Memory B cell (primary cell): ENCODE data around the gene ABTB2.

Experiments used
- ATAC-seq: fragments of 150-1000 bp; cut with Tn5 transposase; 2 replicates; pipeline ENCODE4 v1.10.0; 2021; ENCODE audit warnings: low read depth, mild to moderate bottlenecking, moderate library complexity
- DNase-seq, 2 donors: peaks; one replicate each; pipeline ENCODE4 v3.0.0; 2022; ENCODE audit warnings: low spot score in 2 of 2
- H3K27ac Mint-ChIP-seq: one replicate; pipeline ENCODE4 v1.8.0; 2022; ENCODE audit warnings: mild to moderate bottlenecking, moderate library complexity, mixed read lengths
- H3K27me3 Mint-ChIP-seq: one replicate; pipeline ENCODE4 v1.8.0; 2022; ENCODE audit warnings: mixed read lengths
- H3K36me3 Mint-ChIP-seq: one replicate; pipeline ENCODE4 v1.8.0; 2022; ENCODE audit warnings: mild to moderate bottlenecking, mixed read lengths
- H3K4me1 Mint-ChIP-seq: one replicate; pipeline ENCODE4 v1.8.0; 2022; ENCODE audit warnings: mixed read lengths
- H3K4me3 Mint-ChIP-seq: one replicate; pipeline ENCODE4 v1.8.0; 2022; ENCODE audit warnings: mild to moderate bottlenecking, moderate library complexity, mixed read lengths
- H3K9me3 Mint-ChIP-seq: one replicate; pipeline ENCODE4 v1.8.0; 2022; ENCODE audit warnings: mixed read lengths

The ABTB2 gene

DNA sequence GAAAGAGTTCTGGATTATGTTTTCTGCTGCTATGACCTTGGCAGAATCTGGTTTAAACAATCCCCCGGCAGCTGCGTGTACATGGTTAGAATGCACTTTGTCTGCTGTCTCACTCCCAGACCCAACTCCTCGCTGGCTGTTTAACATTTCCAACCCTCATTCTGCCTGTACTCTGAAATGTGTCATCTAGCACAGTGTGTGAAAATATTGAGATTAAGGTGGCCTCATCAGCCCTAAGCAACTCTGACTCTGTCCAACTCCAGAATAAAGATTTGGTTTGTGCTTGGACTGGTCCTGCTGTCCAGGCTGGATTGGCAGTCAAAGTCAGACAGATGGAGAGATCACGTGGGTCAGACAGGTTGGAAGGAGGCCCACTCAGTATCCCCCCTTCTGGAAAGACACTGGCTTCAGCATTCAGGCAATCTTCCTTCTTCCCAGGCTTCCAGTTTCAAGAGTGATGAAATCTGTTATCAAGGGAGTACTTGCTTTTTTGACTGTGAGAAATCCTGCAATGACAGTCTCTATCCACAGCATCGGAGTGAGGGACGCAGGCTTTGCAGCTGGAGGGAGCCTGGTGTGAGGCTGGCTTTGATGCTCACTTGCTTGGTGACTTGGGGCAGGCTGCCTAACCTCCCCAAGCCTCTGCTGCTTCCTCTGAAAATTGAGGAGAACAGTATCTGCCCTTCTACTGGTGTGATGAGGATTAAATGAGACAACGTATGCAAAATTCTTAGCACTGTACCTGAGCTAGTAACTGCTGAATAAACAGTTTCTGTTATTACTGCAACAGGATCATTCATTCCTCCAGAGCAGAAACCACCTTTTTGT lies 29.8 kb downstream of the ABTB2 start:
- no peak overlapping the region for H3K4me3 Mint-ChIP-seq
- H3K27ac Mint-ChIP-seq = no peak overlapping the region
- H3K27me3 Mint-ChIP-seq = peaks cover 3% of the 10 kb centered on the region
- no peak for DNase-seq
- H3K9me3 Mint-ChIP-seq = no peaks in the 10 kb centered on the region
- no peaks in the 10 kb centered on the region for H3K4me1 Mint-ChIP-seq
- no peaks in the 10 kb centered on the region for H3K36me3 Mint-ChIP-seq
- ATAC-seq = no peak

DNA sequence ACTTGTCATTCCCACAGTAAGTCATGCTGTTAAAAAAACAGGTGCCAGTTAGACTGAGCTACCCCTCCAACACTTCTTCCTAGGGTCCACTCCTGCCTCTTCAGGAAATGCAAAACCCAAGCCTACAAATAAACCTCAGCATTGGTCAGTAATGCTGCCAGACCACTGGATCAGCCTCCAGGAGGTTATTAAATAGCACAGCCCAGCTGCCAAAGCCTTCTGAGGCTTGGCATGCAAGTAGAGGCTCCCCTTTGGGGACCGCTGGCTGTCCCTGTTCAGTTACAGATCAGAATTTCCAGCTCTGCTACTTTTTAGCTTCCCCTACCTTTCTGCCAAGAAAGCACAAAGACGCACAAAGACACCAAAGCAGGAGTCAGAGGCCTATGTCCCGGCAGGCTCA lies 33.3 kb downstream of the ABTB2 start:
- H3K36me3 Mint-ChIP-seq = no peaks in the 10 kb centered on the region
- no peak overlapping the region for H3K4me3 Mint-ChIP-seq
- ATAC-seq (no peak), DNase-seq (no peak)
- peaks cover 3% of the 10 kb centered on the region for H3K27me3 Mint-ChIP-seq
- no peaks in the 10 kb centered on the region for H3K4me1 Mint-ChIP-seq
- H3K9me3 Mint-ChIP-seq = no peaks in the 10 kb centered on the region
- no peak overlapping the region for H3K27ac Mint-ChIP-seq

DNA sequence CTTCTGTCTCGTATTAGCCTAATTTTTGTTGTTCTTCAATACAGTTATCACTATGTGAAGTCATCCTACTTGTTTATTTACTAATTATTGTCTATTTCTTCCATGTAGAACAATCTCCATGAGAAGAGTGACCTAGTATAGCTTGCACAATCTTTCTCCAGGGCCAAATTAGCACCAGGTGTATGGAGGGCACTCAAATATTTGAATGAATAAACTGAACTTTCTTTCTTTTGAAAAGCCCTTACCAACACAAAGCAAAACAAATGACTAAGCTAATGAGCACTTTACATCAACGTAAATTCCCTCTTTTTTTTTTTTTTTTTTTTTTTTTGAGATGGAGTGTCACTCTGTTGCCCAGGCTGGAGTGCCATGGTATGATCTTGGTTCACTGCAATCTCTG lies 34.2 kb downstream of the ABTB2 start:
- no peaks in the 10 kb centered on the region for H3K9me3 Mint-ChIP-seq
- no peak overlapping the region for H3K27ac Mint-ChIP-seq
- DNase-seq = no peak
- ATAC-seq = no peak
- H3K4me3 Mint-ChIP-seq = no peak overlapping the region
- H3K4me1 Mint-ChIP-seq = no peaks in the 10 kb centered on the region
- no peaks in the 10 kb centered on the region for H3K27me3 Mint-ChIP-seq
- no peaks in the 10 kb centered on the region for H3K36me3 Mint-ChIP-seq

DNA sequence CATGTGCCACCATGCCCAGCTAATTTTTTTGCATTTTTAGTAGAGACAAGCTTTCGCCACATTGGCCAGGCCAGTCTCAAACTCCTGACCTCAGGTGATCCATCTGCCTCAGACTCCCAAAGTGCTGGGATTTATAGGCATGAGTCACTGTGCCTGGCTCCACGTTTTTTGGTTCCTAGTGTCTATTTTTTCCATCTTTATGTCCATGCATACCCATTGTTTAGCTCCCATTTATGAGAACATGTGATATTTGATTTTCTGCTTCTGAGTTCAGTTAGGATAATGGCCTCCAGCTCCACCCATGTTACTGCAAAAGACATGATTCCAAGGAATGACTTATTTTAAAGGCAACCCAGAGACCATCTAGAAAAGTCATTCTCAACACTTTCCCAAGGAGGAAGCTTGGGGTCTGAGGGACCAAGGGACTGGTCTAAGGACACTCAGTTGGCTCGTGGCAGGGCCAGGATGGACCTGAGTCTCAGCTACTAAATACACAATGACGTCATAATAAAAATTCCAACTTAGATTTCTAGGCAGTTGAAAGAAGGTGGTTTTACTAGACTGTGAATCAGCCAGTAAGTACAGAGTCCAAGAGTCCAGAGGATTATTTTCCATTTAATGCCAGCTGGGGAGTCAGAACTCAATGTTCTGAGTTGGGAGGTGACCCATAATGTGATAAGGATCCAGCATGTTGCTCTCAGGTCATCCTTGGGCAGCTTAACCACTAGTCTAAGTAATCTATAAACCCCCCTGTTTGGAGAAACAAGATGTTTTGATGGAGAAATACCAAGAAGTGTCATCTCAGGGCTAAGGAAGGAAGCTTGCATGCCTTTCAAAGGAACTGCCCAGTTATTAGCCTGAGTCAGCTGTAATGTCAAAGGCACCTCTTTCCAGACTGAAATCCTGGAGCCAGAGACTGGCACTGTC lies 39.4 kb downstream of the ABTB2 start:
- Mint-ChIP-seq H3K4me3 (no peak overlapping the region), H3K9me3 (no peaks in the 10 kb centered on the region), H3K27ac (no peak overlapping the region), H3K36me3 (no peaks in the 10 kb centered on the region), H3K4me1 (no peaks in the 10 kb centered on the region), H3K27me3 (no peaks in the 10 kb centered on the region)
- no peak for ATAC-seq
- DNase-seq = no peak

DNA sequence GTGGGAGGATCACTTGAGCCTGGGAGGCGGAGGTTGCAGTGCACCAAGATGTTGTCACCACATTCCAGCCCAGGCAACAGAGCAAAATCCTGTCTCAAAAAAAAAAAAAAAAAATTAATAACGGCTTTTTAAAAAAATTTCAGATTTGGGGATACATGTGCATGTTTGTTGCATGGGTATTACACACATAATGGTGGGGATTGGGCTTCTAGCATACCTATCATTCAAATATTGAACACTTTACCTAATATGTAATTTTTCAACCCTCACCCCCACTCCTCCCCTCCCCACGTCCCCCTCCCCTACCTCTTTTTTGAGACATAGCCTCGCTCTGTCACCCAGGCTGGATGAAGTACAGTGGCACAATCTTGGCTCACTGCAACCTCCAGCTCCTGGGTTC lies 40.1 kb downstream of the ABTB2 start:
- Mint-ChIP-seq H3K4me3 (no peak overlapping the region), H3K4me1 (no peaks in the 10 kb centered on the region), H3K9me3 (no peaks in the 10 kb centered on the region), H3K27me3 (no peaks in the 10 kb centered on the region), H3K36me3 (no peaks in the 10 kb centered on the region), H3K27ac (no peak overlapping the region)
- ATAC-seq (no peak), DNase-seq (no peak)

DNA sequence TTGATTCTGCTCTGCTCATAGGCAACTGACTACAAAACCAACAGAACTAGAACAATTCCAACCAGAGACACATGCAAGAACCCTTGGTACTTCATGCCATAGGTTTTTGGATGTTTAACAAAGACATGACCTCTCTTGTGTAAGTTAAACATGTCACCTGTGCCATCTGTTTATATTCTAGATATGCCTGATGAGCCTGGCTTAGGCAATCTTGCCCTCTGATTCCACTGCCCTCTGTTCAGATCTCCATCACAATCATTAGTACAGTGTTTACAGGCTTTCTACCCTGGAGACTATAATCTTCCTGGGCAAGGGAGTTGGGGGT lies 40.8 kb downstream of the ABTB2 start:
- Mint-ChIP-seq H3K4me1 (no peaks in the 10 kb centered on the region), H3K4me3 (no peak overlapping the region), H3K36me3 (no peaks in the 10 kb centered on the region), H3K9me3 (no peaks in the 10 kb centered on the region), H3K27ac (no peak overlapping the region), H3K27me3 (no peaks in the 10 kb centered on the region)
- no peak for DNase-seq
- ATAC-seq = no peak

DNA sequence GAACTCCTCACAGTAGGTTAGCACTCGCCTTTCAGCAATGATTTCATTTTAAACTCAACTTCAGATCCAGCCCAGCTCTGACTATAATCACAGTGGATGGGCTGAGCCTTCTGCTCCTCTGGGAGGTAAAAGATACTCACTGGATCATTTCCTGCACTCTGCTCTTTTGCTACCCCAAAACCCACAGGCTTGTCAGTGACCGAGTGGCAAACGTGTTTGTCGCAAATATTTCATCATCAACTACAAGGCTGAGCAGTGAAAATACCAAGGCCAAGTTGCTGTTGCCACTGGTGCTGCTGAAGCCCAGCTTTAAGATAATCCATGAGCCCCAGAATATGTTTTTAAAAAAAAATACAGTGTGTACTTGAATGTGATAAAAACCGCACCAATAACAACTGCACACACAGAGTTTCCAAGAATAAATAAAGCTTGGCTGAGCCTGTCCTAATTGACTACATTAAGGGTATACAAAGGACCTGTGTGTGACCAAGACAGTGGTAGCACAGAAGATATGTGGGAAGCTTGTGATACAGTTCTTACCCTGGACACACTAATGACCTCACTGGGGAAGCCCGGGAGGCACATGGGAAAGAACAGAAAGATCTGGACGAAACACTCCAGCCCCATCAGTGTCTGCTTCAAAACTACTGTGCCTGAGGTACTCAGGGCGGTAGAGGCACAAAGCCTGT lies 41.3 kb downstream of the ABTB2 start:
- Mint-ChIP-seq H3K4me1 (no peaks in the 10 kb centered on the region), H3K4me3 (no peak overlapping the region), H3K36me3 (no peaks in the 10 kb centered on the region), H3K27ac (no peak overlapping the region), H3K9me3 (no peaks in the 10 kb centered on the region), H3K27me3 (no peaks in the 10 kb centered on the region)
- no peak for DNase-seq
- ATAC-seq = no peak

DNA sequence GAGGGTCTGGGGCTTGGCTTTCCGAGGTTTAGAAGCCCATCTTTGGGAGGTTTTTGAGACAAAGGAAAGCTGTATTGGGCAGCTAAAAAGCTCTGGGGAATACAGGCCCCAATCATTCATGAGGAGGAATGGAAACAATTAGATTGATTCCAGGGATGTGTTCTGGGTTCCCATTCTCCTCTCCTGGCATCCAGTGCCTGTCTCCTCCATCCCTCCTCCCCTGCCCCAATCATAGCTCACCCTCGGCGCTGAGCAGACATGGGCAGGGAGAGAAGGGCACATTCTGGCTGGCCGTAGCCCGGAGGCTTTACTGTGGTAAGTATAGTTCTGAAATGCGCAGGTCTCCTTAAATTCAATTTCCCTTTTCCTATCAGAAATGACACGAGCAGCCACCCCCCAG lies 42.4 kb downstream of the ABTB2 start:
- H3K36me3 Mint-ChIP-seq = no peaks in the 10 kb centered on the region
- no peak for ATAC-seq
- H3K27ac Mint-ChIP-seq = no peak overlapping the region
- H3K9me3 Mint-ChIP-seq = no peaks in the 10 kb centered on the region
- peaks cover 4% of the 10 kb centered on the region for H3K27me3 Mint-ChIP-seq
- no peaks in the 10 kb centered on the region for H3K4me1 Mint-ChIP-seq
- H3K4me3 Mint-ChIP-seq = no peak overlapping the region
- DNase-seq = no peak

DNA sequence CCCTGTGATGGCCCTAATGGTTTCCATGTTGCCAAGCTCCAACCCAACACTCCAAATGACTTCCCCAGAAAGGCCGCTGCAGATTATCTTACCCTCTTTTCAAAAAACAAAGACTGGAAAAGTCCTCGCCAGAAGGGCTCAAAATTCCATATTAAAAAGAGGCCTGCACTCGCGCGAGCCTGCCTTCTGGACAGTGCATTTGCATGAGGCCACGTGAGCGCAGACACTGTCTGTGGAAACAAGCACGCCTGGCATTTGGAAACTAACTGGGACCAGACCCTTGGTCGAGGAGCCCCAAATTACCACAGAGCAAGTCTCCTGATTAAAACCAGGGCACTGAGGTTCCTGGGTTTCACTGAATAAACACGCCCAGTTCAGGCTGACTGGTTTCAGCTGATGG lies 42.9 kb downstream of the ABTB2 start:
- Mint-ChIP-seq H3K27ac (no peak overlapping the region), H3K36me3 (no peaks in the 10 kb centered on the region), H3K27me3 (peaks cover 7% of the 10 kb centered on the region), H3K4me1 (no peaks in the 10 kb centered on the region), H3K4me3 (no peak overlapping the region), H3K9me3 (no peaks in the 10 kb centered on the region)
- DNase-seq = no peak
- no peak for ATAC-seq

GRCh38 chr11:34314176-34314575 lies 43.6 kb downstream of the ABTB2 start:
- DNase-seq (no peak), ATAC-seq (no peak)
- no peaks in the 10 kb centered on the region for H3K9me3 Mint-ChIP-seq
- no peaks in the 10 kb centered on the region for H3K4me1 Mint-ChIP-seq
- H3K36me3 Mint-ChIP-seq = no peaks in the 10 kb centered on the region
- H3K27ac Mint-ChIP-seq = no peak overlapping the region
- H3K27me3 Mint-ChIP-seq = peaks cover 7% of the 10 kb centered on the region
- no peak overlapping the region for H3K4me3 Mint-ChIP-seq

DNA sequence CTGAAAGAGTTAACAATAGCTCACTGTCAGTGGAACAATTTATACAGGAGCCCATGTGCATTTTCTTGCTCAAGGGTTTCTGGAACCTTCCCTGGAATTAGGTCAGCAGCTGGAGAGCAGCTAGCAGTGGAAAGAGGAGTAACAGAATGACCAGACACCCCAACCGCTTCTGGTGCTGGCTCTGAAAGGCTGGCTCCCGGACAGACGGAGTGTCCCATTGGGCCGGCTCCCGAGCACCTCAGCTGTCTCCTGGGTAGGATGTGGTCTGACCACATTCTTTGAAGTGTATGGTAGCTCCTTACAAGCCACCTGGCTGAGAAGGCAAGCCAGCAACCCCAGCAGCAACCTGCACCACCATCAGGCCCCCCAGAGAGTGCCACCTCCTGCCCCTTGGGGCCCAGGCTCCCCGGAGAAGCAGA lies 44.7 kb downstream of the ABTB2 start:
- no peaks in the 10 kb centered on the region for H3K36me3 Mint-ChIP-seq

GRCh38 chr11:34311126-34311525 lies 46.7 kb downstream of the ABTB2 start:
- H3K27me3 Mint-ChIP-seq = peaks cover 7% of the 10 kb centered on the region
- ATAC-seq = no peak
- no peaks in the 10 kb centered on the region for H3K36me3 Mint-ChIP-seq
- H3K9me3 Mint-ChIP-seq = no peaks in the 10 kb centered on the region
- no peak overlapping the region for H3K27ac Mint-ChIP-seq
- H3K4me1 Mint-ChIP-seq = no peaks in the 10 kb centered on the region
- no peak for DNase-seq
- H3K4me3 Mint-ChIP-seq = no peak overlapping the region

More for the DNA sequence above, 44.7 kb downstream of the ABTB2 start:
- Mint-ChIP-seq H3K27me3 (peaks cover 7% of the 10 kb centered on the region), H3K27ac (no peak overlapping the region), H3K4me1 (no peaks in the 10 kb centered on the region), H3K9me3 (no peaks in the 10 kb centered on the region), H3K4me3 (no peak overlapping the region)
- ATAC-seq (peak; percentile 78), DNase-seq (no peak)

- no peaks in the 10 kb centered on the region for H3K9me3 Mint-ChIP-seq
- H3K4me3 Mint-ChIP-seq = no peak overlapping the region
- no peak overlapping the region for H3K27ac Mint-ChIP-seq
- H3K27me3 Mint-ChIP-seq = peaks cover 7% of the 10 kb centered on the region
- no peaks in the 10 kb centered on the region for H3K4me1 Mint-ChIP-seq
- no peaks in the 10 kb centered on the region for H3K36me3 Mint-ChIP-seq
- DNase-seq = no peak
- ATAC-seq = no peak
Measured at GRCh38 chr11:34309965-34310364, 47.8 kb downstream of the ABTB2 start.

- no peak for ATAC-seq
- H3K9me3 Mint-ChIP-seq = no peaks in the 10 kb centered on the region
- no peak for DNase-seq
- H3K4me3 Mint-ChIP-seq = no peak overlapping the region
- H3K4me1 Mint-ChIP-seq = no peaks in the 10 kb centered on the region
- no peaks in the 10 kb centered on the region for H3K36me3 Mint-ChIP-seq
- H3K27ac Mint-ChIP-seq = no peak overlapping the region
- peaks cover 7% of the 10 kb centered on the region for H3K27me3 Mint-ChIP-seq
Measured at GRCh38 chr11:34308913-34309585, 48.8 kb downstream of the ABTB2 start.
